Measurements from ENCODE around the gene TUFT1. TPM values are rescaled to one million over a fixed set of nuclear protein-coding genes. Genes with fewer than 3 reads are reported as not detected.
"Not testable (repeated sequence)": the region's sequence is repeated elsewhere in the genome, so short reads cannot be mapped to it uniquely, and the experiment has no call there.

TUFT1 gene
- total and polyA plus RNA-seq, 7 experiments from 2014 or later = 0.92 to 4.8 (median 3.1) TPM

DNA sequence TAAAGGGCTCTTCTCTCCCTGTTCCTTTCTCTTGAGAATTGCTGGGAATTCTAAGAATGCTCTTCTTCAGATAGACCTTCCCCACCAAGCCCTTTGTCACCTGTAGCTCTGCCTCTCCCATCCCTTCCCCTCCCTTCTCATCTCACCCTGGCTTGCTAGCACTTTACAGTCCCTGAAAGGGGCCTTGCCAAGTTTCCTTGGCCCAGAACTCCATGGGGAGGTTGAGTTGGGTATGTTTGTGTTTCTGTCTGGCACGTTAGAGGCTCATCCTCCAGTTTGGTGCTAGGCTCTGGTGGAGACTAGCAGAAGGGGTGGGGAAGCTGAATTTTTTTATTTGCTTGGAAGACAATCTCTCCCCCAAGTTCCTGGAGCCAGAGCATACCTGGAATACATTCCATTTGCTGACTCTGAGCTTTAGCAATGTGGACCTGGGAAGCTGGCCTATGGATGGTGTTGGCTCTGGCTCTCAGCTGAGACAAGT, 24.0 kb upstream of the TUFT1 start:
- peaks cover 7 to 26% (median 21%) of the 10 kb centered on the region in 7 donors for H3K4me1 Mint-ChIP-seq
- H3K36me3 ChIP-seq (ENCODE audit: control insufficient read depth in 2 of 3, insufficient read depth in 3 of 3, low read length in 3 of 3) = no peaks in the 10 kb centered on the region
- H3K27ac Mint-ChIP-seq = no peak overlapping the region
- H3K36me3 Mint-ChIP-seq = no peaks in the 10 kb centered on the region
- peaks cover 0 to 22% (median 0%) of the 10 kb centered on the region in 5 donors for H3K27me3 Mint-ChIP-seq
- ChIA-PET CTCF (no interaction called here), POLR2A (no interaction called here)
- no peak for DNase-seq
- no peaks in the 10 kb centered on the region for H3K9me3 ChIP-seq (ENCODE audit: control insufficient read depth in 2 of 3, low read length in 3 of 3)
- ATAC-seq = no peak
- no peak overlapping the region for H3K4me3 Mint-ChIP-seq
- no peaks in the 10 kb centered on the region for H3K27me3 ChIP-seq (ENCODE audit: control insufficient read depth in 2 of 2, insufficient read depth in 2 of 2, low read length in 2 of 2)
- H3K4me1 ChIP-seq (ENCODE audit: control insufficient read depth in 2 of 2, insufficient read depth in 2 of 2, low read length in 2 of 2) = peaks cover 13% of the 10 kb centered on the region in 2 donors
- H3K27ac ChIP-seq (ENCODE audit: low read depth, low read length) = no peak overlapping the region
- no peak overlapping the region for H3K4me3 ChIP-seq (ENCODE audit: low read length)
- intact Hi-C loops (cut with micrococcal nuclease) = loop anchor here in 1 of 2 donors (10.0 kb wide), 1 partner anchor 231 kb away; the partner anchor contains the start of gene ZNF687
- H3K9me3 Mint-ChIP-seq = no peaks in the 10 kb centered on the region

DNA sequence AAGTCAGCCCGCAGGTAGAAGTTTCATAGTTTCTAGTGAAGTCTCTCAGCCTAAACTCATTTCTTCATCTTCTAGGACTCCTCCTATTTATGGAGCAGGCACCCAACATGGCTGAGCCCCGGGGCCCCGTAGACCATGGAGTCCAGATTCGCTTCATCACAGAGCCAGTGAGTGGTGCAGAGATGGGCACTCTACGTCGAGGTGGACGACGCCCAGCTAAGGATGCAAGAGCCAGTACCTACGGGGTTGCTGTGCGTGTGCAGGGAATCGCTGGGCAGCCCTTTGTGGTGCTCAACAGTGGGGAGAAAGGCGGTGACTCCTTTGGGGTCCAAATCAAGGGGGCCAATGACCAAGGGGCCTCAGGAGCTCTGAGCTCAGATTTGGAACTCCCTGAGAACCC, 21.7 kb upstream of the TUFT1 start:
- peaks cover 0 to 12% (median 0%) of the 10 kb centered on the region in 5 donors for H3K27me3 Mint-ChIP-seq
- H3K4me1 Mint-ChIP-seq = peaks cover 3 to 9% (median 8%) of the 10 kb centered on the region in 7 donors
- Histone ChIP-seq H3K27me3 (ENCODE audit: control insufficient read depth in 2 of 2, insufficient read depth in 2 of 2, low read length in 2 of 2) (no peaks in the 10 kb centered on the region), H3K4me1 (ENCODE audit: control insufficient read depth in 2 of 2, insufficient read depth in 2 of 2, low read length in 2 of 2) (peaks cover 0 to 3% of the 10 kb centered on the region in 2 donors), H3K9me3 (ENCODE audit: control insufficient read depth in 2 of 3, low read length in 3 of 3) (no peaks in the 10 kb centered on the region), H3K27ac (ENCODE audit: low read depth, low read length) (no peak overlapping the region), H3K4me3 (ENCODE audit: low read length) (no peak overlapping the region), H3K36me3 (ENCODE audit: control insufficient read depth in 2 of 3, insufficient read depth in 3 of 3, low read length in 3 of 3) (no peaks in the 10 kb centered on the region)
- no peak overlapping the region for H3K4me3 Mint-ChIP-seq
- DNase-seq = no peak
- H3K27ac Mint-ChIP-seq = no peak overlapping the region
- no peaks in the 10 kb centered on the region for H3K9me3 Mint-ChIP-seq
- H3K36me3 Mint-ChIP-seq = no peaks in the 10 kb centered on the region
- intact Hi-C loops (cut with micrococcal nuclease) = loop anchor here in 1 of 2 donors (10.0 kb wide), 1 partner anchor 234 kb away; the partner anchor contains the start of gene ZNF687
- no peak for ATAC-seq
- ChIA-PET CTCF (no interaction called here), POLR2A (no interaction called here)

DNA sequence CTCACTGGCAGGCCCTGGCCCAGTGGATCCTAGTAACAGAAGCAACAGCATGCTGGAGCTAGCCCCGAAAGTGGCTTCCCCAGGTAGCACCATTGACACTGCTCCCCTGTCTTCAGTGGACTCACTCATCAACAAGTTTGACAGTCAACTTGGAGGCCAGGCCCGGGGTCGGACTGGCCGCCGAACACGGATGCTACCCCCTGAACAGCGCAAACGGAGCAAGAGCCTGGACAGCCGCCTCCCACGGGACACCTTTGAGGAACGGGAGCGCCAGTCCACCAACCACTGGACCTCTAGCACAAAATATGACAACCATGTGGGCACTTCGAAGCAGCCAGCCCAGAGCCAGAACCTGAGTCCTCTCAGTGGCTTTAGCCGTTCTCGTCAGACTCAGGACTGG, 21.2 kb upstream of the TUFT1 start:
- intact Hi-C loops (cut with micrococcal nuclease) = loop anchor here in 1 of 2 donors (10.0 kb wide), 1 partner anchor 234 kb away; the partner anchor contains the start of gene ZNF687
- Mint-ChIP-seq H3K9me3 (no peaks in the 10 kb centered on the region), H3K27ac (no peak overlapping the region), H3K36me3 (no peaks in the 10 kb centered on the region), H3K27me3 (peaks cover 0 to 9% (median 0%) of the 10 kb centered on the region in 5 donors), H3K4me1 (peaks cover 0 to 4% (median 3%) of the 10 kb centered on the region in 7 donors), H3K4me3 (no peak overlapping the region)
- CTCF ChIA-PET = no interaction called here
- Histone ChIP-seq H3K36me3 (ENCODE audit: control insufficient read depth in 2 of 3, insufficient read depth in 3 of 3, low read length in 3 of 3) (no peaks in the 10 kb centered on the region), H3K9me3 (ENCODE audit: control insufficient read depth in 2 of 3, low read length in 3 of 3) (no peaks in the 10 kb centered on the region), H3K4me3 (ENCODE audit: low read length) (no peak overlapping the region), H3K4me1 (ENCODE audit: control insufficient read depth in 2 of 2, insufficient read depth in 2 of 2, low read length in 2 of 2) (no peaks in the 10 kb centered on the region), H3K27me3 (ENCODE audit: control insufficient read depth in 2 of 2, insufficient read depth in 2 of 2, low read length in 2 of 2) (no peaks in the 10 kb centered on the region), H3K27ac (ENCODE audit: low read depth, low read length) (no peak overlapping the region)
- POLR2A ChIA-PET = no interaction called here
- ATAC-seq (no peak), DNase-seq (no peak)

DNA sequence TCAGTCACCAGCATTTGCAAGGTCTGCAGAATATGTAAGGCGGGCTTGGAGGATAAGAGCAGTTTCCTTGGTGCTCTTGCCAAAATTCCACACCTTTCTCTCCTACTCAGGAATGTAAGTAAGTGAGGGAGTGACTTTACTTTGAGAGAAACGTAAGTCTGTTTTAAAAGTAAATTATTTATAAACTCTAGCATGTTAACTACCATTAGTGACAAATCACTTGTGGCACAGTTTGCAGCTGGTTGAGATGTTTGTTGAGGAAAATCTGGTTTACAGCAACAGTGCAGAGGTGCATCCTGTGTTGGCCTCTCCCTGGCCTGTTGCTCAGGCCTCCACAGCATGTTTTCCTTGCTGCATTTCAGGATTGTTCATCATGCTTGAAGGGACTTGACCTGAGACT, 20.4 kb upstream of the TUFT1 start:
- Mint-ChIP-seq H3K4me1 (peaks cover 0 to 4% (median 0%) of the 10 kb centered on the region in 7 donors), H3K9me3 (no peaks in the 10 kb centered on the region), H3K27ac (no peak overlapping the region), H3K4me3 (no peak overlapping the region), H3K36me3 (no peaks in the 10 kb centered on the region), H3K27me3 (peaks cover 0 to 8% (median 0%) of the 10 kb centered on the region in 5 donors)
- intact Hi-C loops (cut with micrococcal nuclease) = loop anchor here in 1 of 2 donors (10.0 kb wide), 1 partner anchor 235 kb away; the partner anchor contains the start of gene ZNF687
- ChIA-PET CTCF (interaction anchor here (1.4 kb wide), 1 partner anchor 10 kb away, joined by 3 read pairs; no protein-coding TSS in a partner anchor), POLR2A (interaction anchor here (0.8 kb wide), 1 partner anchor 13 kb away, joined by 3 read pairs; no protein-coding TSS in a partner anchor)
- Histone ChIP-seq H3K27ac (ENCODE audit: low read depth, low read length) (no peak overlapping the region), H3K9me3 (ENCODE audit: control insufficient read depth in 2 of 3, low read length in 3 of 3) (no peaks in the 10 kb centered on the region), H3K4me3 (ENCODE audit: low read length) (no peak overlapping the region), H3K36me3 (ENCODE audit: control insufficient read depth in 2 of 3, insufficient read depth in 3 of 3, low read length in 3 of 3) (no peaks in the 10 kb centered on the region), H3K27me3 (ENCODE audit: control insufficient read depth in 2 of 2, insufficient read depth in 2 of 2, low read length in 2 of 2) (no peaks in the 10 kb centered on the region), H3K4me1 (ENCODE audit: control insufficient read depth in 2 of 2, insufficient read depth in 2 of 2, low read length in 2 of 2) (no peaks in the 10 kb centered on the region)
- no peak for DNase-seq
- no peak for ATAC-seq

DNA sequence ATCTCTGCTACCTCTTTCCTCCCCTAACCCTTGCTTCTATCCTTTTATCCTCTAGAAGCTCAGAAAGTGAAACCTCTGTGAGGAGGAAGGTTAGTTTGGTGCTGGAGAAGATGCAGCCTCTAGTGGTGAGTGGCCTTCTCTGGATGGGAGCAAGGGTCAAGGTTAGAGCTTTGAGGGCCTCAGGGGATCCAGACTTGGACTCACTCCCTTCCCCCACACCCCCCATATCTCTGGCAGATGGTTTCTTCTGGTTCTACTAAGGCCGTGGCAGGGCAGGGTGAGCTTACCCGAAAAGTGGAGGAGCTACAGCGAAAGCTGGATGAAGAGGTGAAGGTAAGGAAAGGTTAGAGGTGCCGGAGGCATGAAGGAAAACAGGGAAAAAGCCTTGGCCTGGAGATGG, 19.8 kb upstream of the TUFT1 start:
- Mint-ChIP-seq H3K4me1 (peaks cover 0 to 4% (median 0%) of the 10 kb centered on the region in 7 donors), H3K27ac (no peak overlapping the region), H3K36me3 (no peaks in the 10 kb centered on the region), H3K9me3 (no peaks in the 10 kb centered on the region), H3K27me3 (peaks cover 0 to 7% (median 0%) of the 10 kb centered on the region in 5 donors), H3K4me3 (no peak overlapping the region)
- Histone ChIP-seq H3K9me3 (ENCODE audit: control insufficient read depth in 2 of 3, low read length in 3 of 3) (no peaks in the 10 kb centered on the region), H3K27ac (ENCODE audit: low read depth, low read length) (no peak overlapping the region), H3K4me3 (ENCODE audit: low read length) (no peak overlapping the region), H3K27me3 (ENCODE audit: control insufficient read depth in 2 of 2, insufficient read depth in 2 of 2, low read length in 2 of 2) (no peaks in the 10 kb centered on the region), H3K36me3 (ENCODE audit: control insufficient read depth in 2 of 3, insufficient read depth in 3 of 3, low read length in 3 of 3) (no peaks in the 10 kb centered on the region), H3K4me1 (ENCODE audit: control insufficient read depth in 2 of 2, insufficient read depth in 2 of 2, low read length in 2 of 2) (no peaks in the 10 kb centered on the region)
- ChIA-PET CTCF (interaction anchor here (0.5 to 1.4 kb wide), 2 partner anchors 10 to 102 kb away, joined by 3 read pairs; no protein-coding TSS in a partner anchor), POLR2A (interaction anchor here (0.7 to 0.8 kb wide), 3 partner anchors 12 to 311 kb away, joined by 3 read pairs; no protein-coding TSS in a partner anchor)
- ATAC-seq (no peak), DNase-seq (no peak)
- intact Hi-C loops (cut with micrococcal nuclease) = no loop called here

DNA sequence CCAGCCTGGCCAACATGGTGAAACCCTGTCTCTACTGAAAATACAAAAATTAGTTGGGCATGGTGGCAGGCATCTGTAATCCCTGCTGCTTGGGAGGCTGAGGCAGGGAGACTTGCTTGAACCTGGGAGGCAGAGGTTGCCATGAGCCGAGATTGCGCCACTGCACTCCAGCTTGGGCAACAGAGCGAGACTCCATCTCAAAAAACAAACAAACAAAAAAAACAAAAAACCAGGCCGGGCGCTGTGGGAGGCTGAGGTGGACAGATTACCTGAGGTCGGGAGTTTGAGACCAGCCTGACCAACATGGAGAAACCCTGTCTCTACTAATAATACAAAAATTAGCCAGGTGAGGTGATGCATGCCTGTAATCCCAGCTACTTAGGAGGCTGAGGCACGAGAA, 17.7 kb upstream of the TUFT1 start:
- H3K36me3 ChIP-seq (ENCODE audit: control insufficient read depth in 2 of 3, insufficient read depth in 3 of 3, low read length in 3 of 3); H3K4me1 Mint-ChIP-seq; H3K36me3 Mint-ChIP-seq; H3K27me3 Mint-ChIP-seq; H3K4me1 ChIP-seq (ENCODE audit: control insufficient read depth in 2 of 2, insufficient read depth in 2 of 2, low read length in 2 of 2); H3K27ac Mint-ChIP-seq; DNase-seq; H3K4me3 Mint-ChIP-seq; intact Hi-C loops (cut with micrococcal nuclease); H3K27me3 ChIP-seq (ENCODE audit: control insufficient read depth in 2 of 2, insufficient read depth in 2 of 2, low read length in 2 of 2); H3K27ac ChIP-seq (ENCODE audit: low read depth, low read length); H3K9me3 ChIP-seq (ENCODE audit: control insufficient read depth in 2 of 3, low read length in 3 of 3); ATAC-seq; H3K9me3 Mint-ChIP-seq; H3K4me3 ChIP-seq (ENCODE audit: low read length): not testable (repeated sequence)
- ChIA-PET POLR2A (interaction anchor here (1.0 kb wide), 1 partner anchor 11 kb away, joined by 3 read pairs; the partner anchor contains the start of gene CGN), CTCF (interaction anchor here (0.9 kb wide), 1 partner anchor 72 kb away, joined by 3 read pairs; no protein-coding TSS in a partner anchor)

DNA sequence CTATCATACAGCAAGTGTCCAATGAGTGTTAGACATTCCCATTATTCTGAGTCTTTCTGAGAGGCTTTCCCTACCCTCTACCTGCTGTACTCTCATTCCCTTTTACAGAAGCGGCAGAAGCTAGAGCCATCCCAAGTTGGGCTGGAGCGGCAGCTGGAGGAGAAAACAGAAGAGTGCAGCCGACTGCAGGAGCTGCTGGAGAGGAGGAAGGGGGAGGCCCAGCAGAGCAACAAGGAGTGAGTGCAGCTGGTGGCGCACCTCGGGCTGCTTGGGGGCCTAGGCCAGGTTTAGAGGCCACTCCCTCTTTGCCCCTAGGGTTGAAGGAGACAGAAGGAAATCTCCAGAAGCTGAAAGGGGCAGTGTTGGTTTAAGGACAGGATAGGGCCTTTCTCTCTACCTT, 16.8 kb upstream of the TUFT1 start:
- CTCF ChIA-PET = interaction anchor here (0.5 to 0.6 kb wide), 2 partner anchors 209 to 440 kb away, joined by 3 read pairs; no protein-coding TSS in a partner anchor

More for the DNA sequence above, 16.8 kb upstream of the TUFT1 start:
- H3K27ac Mint-ChIP-seq = no peak overlapping the region
- intact Hi-C loops (cut with micrococcal nuclease) = no loop called here
- H3K4me1 Mint-ChIP-seq = peaks cover 0 to 4% (median 0%) of the 10 kb centered on the region in 7 donors
- no peaks in the 10 kb centered on the region for H3K9me3 Mint-ChIP-seq
- Histone ChIP-seq H3K36me3 (ENCODE audit: control insufficient read depth in 2 of 3, insufficient read depth in 3 of 3, low read length in 3 of 3) (no peaks in the 10 kb centered on the region), H3K27me3 (ENCODE audit: control insufficient read depth in 2 of 2, insufficient read depth in 2 of 2, low read length in 2 of 2) (no peaks in the 10 kb centered on the region), H3K4me3 (ENCODE audit: low read length) (no peak overlapping the region), H3K27ac (ENCODE audit: low read depth, low read length) (no peak overlapping the region), H3K9me3 (ENCODE audit: control insufficient read depth in 2 of 3, low read length in 3 of 3) (no peaks in the 10 kb centered on the region), H3K4me1 (ENCODE audit: control insufficient read depth in 2 of 2, insufficient read depth in 2 of 2, low read length in 2 of 2) (no peaks in the 10 kb centered on the region)
- peaks cover 0 to 5% (median 0%) of the 10 kb centered on the region in 5 donors for H3K27me3 Mint-ChIP-seq
- POLR2A ChIA-PET = interaction anchor here (1.2 kb wide), 1 partner anchor 12 kb away, joined by 5 read pairs; the partner anchor contains the start of gene CGN
- DNase-seq (no peak), ATAC-seq (no peak)
- H3K4me3 Mint-ChIP-seq = no peak overlapping the region
- no peaks in the 10 kb centered on the region for H3K36me3 Mint-ChIP-seq

Measured in naive thymus-derived CD4-positive, alpha-beta T cell (primary cell).